ENCODE measurements around the gene PTGR3. TPM values are rescaled to one million over a fixed set of nuclear protein-coding genes. Genes with fewer than 3 reads are reported as not detected.
"Not testable (repeated sequence)": the region's sequence is repeated elsewhere in the genome, so short reads cannot be mapped to it uniquely, and the experiment has no call there.

The PTGR3 gene
- total RNA-seq, 1 experiment from 2014 or later, result 6.9 TPM

GRCh38 chr18:75198036-75198435 lies 10.9 kb downstream of the PTGR3 start:
- Histone ChIP-seq H3K36me3 (ENCODE audit: insufficient read depth, low read length, poor library complexity, severe bottlenecking) (no peaks in the 10 kb centered on the region), H3K9me3 (ENCODE audit: low read depth, low read length, poor library complexity, severe bottlenecking) (no peaks in the 10 kb centered on the region), H3K4me3 (ENCODE audit: low read depth, low read length, poor library complexity, severe bottlenecking) (no peak overlapping the region), H3K4me1 (ENCODE audit: insufficient read depth, low read length, poor library complexity, severe bottlenecking) (no peaks in the 10 kb centered on the region), H3K27ac (ENCODE audit: low read depth, low read length, poor library complexity, severe bottlenecking) (no peak overlapping the region), H3K27me3 (replicated peaks; ENCODE audit: insufficient read depth, low read depth, low read length, poor library complexity) (peaks cover 4% of the 10 kb centered on the region)
- ChIA-PET CTCF (no interaction called here), POLR2A (ENCODE audit: low non-redundant PET) (no interaction called here)
- TF ChIP-seq EZH2 (IDR thresholded peaks at IDR 0.05; ENCODE audit: borderline replicate concordance, low read depth, low read length, poor library complexity, severe bottlenecking) (no peak), CTCF (conservative IDR thresholded peaks at IDR 0.05; ENCODE audit: low read depth, low read length) (no peak)
- intact Hi-C loops (cut with micrococcal nuclease; ENCODE audit: unreplicated experiment), result no loop called here
- no peak for DNase-seq (ENCODE audit: low spot score)
- no TSS peak for BruUV-seq (replicated peaks)

- no peak overlapping the region for H3K4me3 ChIP-seq (ENCODE audit: low read depth, low read length, poor library complexity, severe bottlenecking)
- DNase-seq (ENCODE audit: low spot score), result no peak
- POLR2A ChIA-PET (ENCODE audit: low non-redundant PET), result no interaction called here
- H3K36me3 ChIP-seq (ENCODE audit: insufficient read depth, low read length, poor library complexity, severe bottlenecking), result no peaks in the 10 kb centered on the region
- no peaks in the 10 kb centered on the region for H3K9me3 ChIP-seq (ENCODE audit: low read depth, low read length, poor library complexity, severe bottlenecking)
- TF ChIP-seq EZH2 (IDR thresholded peaks at IDR 0.05; ENCODE audit: borderline replicate concordance, low read depth, low read length, poor library complexity, severe bottlenecking) (no peak), CTCF (conservative IDR thresholded peaks at IDR 0.05; ENCODE audit: low read depth, low read length) (no peak)
- no peak overlapping the region for H3K27ac ChIP-seq (ENCODE audit: low read depth, low read length, poor library complexity, severe bottlenecking)
- intact Hi-C loops (cut with micrococcal nuclease; ENCODE audit: unreplicated experiment), result no loop called here
- no peaks in the 10 kb centered on the region for H3K4me1 ChIP-seq (ENCODE audit: insufficient read depth, low read length, poor library complexity, severe bottlenecking)
- BruUV-seq (replicated peaks), result no TSS peak
- H3K27me3 ChIP-seq (replicated peaks; ENCODE audit: insufficient read depth, low read depth, low read length, poor library complexity), result no peaks in the 10 kb centered on the region
- CTCF ChIA-PET, result no interaction called here
Measured at GRCh38 chr18:75192899-75193298, 16.0 kb downstream of the PTGR3 start.

- CTCF ChIA-PET, result no interaction called here
Measured at GRCh38 chr18:75189696-75190095, 19.2 kb downstream of the PTGR3 start.

GRCh38 chr18:75187702-75188101 lies 21.2 kb downstream of the PTGR3 start:
- H3K4me3 ChIP-seq (ENCODE audit: low read depth, low read length, poor library complexity, severe bottlenecking); BruUV-seq (replicated peaks); CTCF ChIA-PET; H3K4me1 ChIP-seq (ENCODE audit: insufficient read depth, low read length, poor library complexity, severe bottlenecking); H3K27me3 ChIP-seq (replicated peaks; ENCODE audit: insufficient read depth, low read depth, low read length, poor library complexity); H3K27ac ChIP-seq (ENCODE audit: low read depth, low read length, poor library complexity, severe bottlenecking); H3K9me3 ChIP-seq (ENCODE audit: low read depth, low read length, poor library complexity, severe bottlenecking); DNase-seq (ENCODE audit: low spot score); intact Hi-C loops (cut with micrococcal nuclease; ENCODE audit: unreplicated experiment); POLR2A ChIA-PET (ENCODE audit: low non-redundant PET); H3K36me3 ChIP-seq (ENCODE audit: insufficient read depth, low read length, poor library complexity, severe bottlenecking): not testable (repeated sequence)

More at GRCh38 chr18:75189696-75190095, 19.2 kb downstream of the PTGR3 start:
- BruUV-seq (replicated peaks), result no TSS peak
- H3K27me3 ChIP-seq (replicated peaks; ENCODE audit: insufficient read depth, low read depth, low read length, poor library complexity), result no peaks in the 10 kb centered on the region
- no peaks in the 10 kb centered on the region for H3K4me1 ChIP-seq (ENCODE audit: insufficient read depth, low read length, poor library complexity, severe bottlenecking)
- H3K36me3 ChIP-seq (ENCODE audit: insufficient read depth, low read length, poor library complexity, severe bottlenecking), result no peaks in the 10 kb centered on the region
- H3K27ac ChIP-seq (ENCODE audit: low read depth, low read length, poor library complexity, severe bottlenecking), result no peak overlapping the region
- intact Hi-C loops (cut with micrococcal nuclease; ENCODE audit: unreplicated experiment), result no loop called here
- H3K4me3 ChIP-seq (ENCODE audit: low read depth, low read length, poor library complexity, severe bottlenecking), result no peak overlapping the region
- POLR2A ChIA-PET (ENCODE audit: low non-redundant PET), result no interaction called here
- no peak for DNase-seq (ENCODE audit: low spot score)
- TF ChIP-seq CTCF (conservative IDR thresholded peaks at IDR 0.05; ENCODE audit: low read depth, low read length) (no peak), EZH2 (IDR thresholded peaks at IDR 0.05; ENCODE audit: borderline replicate concordance, low read depth, low read length, poor library complexity, severe bottlenecking) (no peak)
- no peaks in the 10 kb centered on the region for H3K9me3 ChIP-seq (ENCODE audit: low read depth, low read length, poor library complexity, severe bottlenecking)

All from A673 (cell line).